Measurements from ENCODE around the gene LHFPL3. TPM values are rescaled to one million over a fixed set of nuclear protein-coding genes. Genes with fewer than 3 reads are reported as not detected.

The LHFPL3 gene
- total and polyA plus RNA-seq, 2 of the 13 experiments (the other 11 are each of a cell fraction or from before 2014, with no cell fraction given): not detected

GRCh38 chr7:104923010-104923421, 594.6 kb downstream of the LHFPL3 start (continued):
- TF ChIP-seq HMGXB4 (CRISPR knock-in tag; IDR thresholded peaks at IDR 0.05; ENCODE audit: borderline replicate concordance in 1 of 2, low read depth in 1 of 2): 0 out of 4 replicates have a peak, but pooled peaks of 1 of the 2 experiments have one; percentile 31
- TF ChIP-seq, protein P1, sequence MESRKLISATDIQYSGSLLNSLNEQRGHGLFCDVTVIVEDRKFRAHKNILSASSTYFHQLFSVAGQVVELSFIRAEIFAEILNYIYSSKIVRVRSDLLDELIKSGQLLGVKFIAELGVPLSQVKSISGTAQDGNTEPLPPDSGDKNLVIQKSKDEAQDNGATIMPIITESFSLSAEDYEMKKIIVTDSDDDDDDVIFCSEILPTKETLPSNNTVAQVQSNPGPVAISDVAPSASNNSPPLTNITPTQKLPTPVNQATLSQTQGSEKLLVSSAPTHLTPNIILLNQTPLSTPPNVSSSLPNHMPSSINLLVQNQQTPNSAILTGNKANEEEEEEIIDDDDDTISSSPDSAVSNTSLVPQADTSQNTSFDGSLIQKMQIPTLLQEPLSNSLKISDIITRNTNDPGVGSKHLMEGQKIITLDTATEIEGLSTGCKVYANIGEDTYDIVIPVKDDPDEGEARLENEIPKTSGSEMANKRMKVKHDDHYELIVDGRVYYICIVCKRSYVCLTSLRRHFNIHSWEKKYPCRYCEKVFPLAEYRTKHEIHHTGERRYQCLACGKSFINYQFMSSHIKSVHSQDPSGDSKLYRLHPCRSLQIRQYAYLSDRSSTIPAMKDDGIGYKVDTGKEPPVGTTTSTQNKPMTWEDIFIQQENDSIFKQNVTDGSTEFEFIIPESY (CRISPR knock-in tag; IDR thresholded peaks at IDR 0.05): 0 out of 2 replicates have a peak, but pooled peaks have one; percentile 12
- TF ChIP-seq HBP1 (CRISPR knock-in tag; IDR thresholded peaks at IDR 0.05; ENCODE audit: low read depth): 0 out of 2 replicates have a peak, but pooled peaks have one; percentile 33
- no peak for TF ChIP-seq PAWR (CRISPR knock-in tag; IDR thresholded peaks at IDR 0.05; ENCODE audit: borderline replicate concordance)
- no peak for TF ChIP-seq FOSL1 (CRISPR knock-in tag; IDR thresholded peaks at IDR 0.05; ENCODE audit: borderline replicate concordance)
- no peak for TF ChIP-seq ZNF558 (CRISPR knock-in tag; IDR thresholded peaks at IDR 0.05; ENCODE audit: borderline replicate concordance)
- 0 out of 2 replicates have a peak, but pooled peaks have one; percentile 30 for TF ChIP-seq ZNF772 (CRISPR knock-in tag; IDR thresholded peaks at IDR 0.05)
- peak; percentile 51; the same call in 1 of the 2 replicates for TF ChIP-seq CEBPB (IDR thresholded peaks at IDR 0.05; ENCODE audit: borderline replicate concordance, low read depth, low read length)
- TF ChIP-seq, protein P2, sequence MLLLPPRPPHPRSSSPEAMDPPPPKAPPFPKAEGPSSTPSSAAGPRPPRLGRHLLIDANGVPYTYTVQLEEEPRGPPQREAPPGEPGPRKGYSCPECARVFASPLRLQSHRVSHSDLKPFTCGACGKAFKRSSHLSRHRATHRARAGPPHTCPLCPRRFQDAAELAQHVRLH (CRISPR knock-in tag; IDR thresholded peaks at IDR 0.05; ENCODE audit: borderline replicate concordance, low read depth): peak; percentile 64; the same call in 1 of the 2 replicates
- no peak for TF ChIP-seq ZMAT3 (CRISPR knock-in tag; conservative IDR thresholded peaks at IDR 0.05)
- 0 out of 2 replicates have a peak, but pooled peaks have one; percentile 33 for TF ChIP-seq FOXA3 (CRISPR knock-in tag; IDR thresholded peaks at IDR 0.05)
- TF ChIP-seq ZNF205 (CRISPR knock-in tag; IDR thresholded peaks at IDR 0.05): no peak
- no peak for TF ChIP-seq ZNF792 (CRISPR knock-in tag; IDR thresholded peaks at IDR 0.05)
- TF ChIP-seq YEATS4 (CRISPR knock-in tag; IDR thresholded peaks at IDR 0.05; ENCODE audit: borderline replicate concordance): no peak
- TF ChIP-seq, protein P3, sequence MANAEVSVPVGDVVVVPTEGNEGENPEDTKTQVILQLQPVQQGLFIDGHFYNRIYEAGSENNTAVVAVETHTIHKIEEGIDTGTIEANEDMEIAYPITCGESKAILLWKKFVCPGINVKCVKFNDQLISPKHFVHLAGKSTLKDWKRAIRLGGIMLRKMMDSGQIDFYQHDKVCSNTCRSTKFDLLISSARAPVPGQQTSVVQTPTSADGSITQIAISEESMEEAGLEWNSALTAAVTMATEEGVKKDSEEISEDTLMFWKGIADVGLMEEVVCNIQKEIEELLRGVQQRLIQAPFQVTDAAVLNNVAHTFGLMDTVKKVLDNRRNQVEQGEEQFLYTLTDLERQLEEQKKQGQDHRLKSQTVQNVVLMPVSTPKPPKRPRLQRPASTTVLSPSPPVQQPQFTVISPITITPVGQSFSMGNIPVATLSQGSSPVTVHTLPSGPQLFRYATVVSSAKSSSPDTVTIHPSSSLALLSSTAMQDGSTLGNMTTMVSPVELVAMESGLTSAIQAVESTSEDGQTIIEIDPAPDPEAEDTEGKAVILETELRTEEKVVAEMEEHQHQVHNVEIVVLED (CRISPR knock-in tag; IDR thresholded peaks at IDR 0.05; ENCODE audit: borderline replicate concordance): no peak
- TF ChIP-seq POLR2AphosphoS2 (IDR thresholded peaks at IDR 0.05; ENCODE audit: low read depth, low read length): no peak
- no peak for TF ChIP-seq PATZ1 (CRISPR knock-in tag; IDR thresholded peaks at IDR 0.05)
- TF ChIP-seq BHLHE40 (IDR thresholded peaks at IDR 0.05; ENCODE audit: low read length): no peak
- no peak for TF ChIP-seq MTA1 (CRISPR knock-in tag; IDR thresholded peaks at IDR 0.05; ENCODE audit: borderline replicate concordance)
- no peak for TF ChIP-seq ZFP36 (IDR thresholded peaks at IDR 0.05; ENCODE audit: borderline replicate concordance, low read depth, low read length, partially characterized antibody)
